HCT116 (cell line): Measurements from ENCODE around the gene TREM1. TPM values are rescaled to one million over a fixed set of nuclear protein-coding genes. Genes with fewer than 3 reads are reported as not detected.

Source experiments
- ATAC-seq: fragments of 200-7000 bp; cut with Tn5 transposase; 2 replicates; pipeline ENCODE4 v1.9.1; 2020; ENCODE audit warnings: mild to moderate bottlenecking, moderate library complexity
- BruUV-seq: library from RNA; stranded (reverse); fragments of 400-500 nt; replicated peaks from 2 replicates; lab custom pipeline; 2021; lab: Mats Ljungman, UMichigan
- CTCF ChIA-PET: fragments of 300-600 bp; sonication (Branson Sonifier 250); formaldehyde crosslinking; loops from one replicate; lab custom pipeline; 2021; ENCODE audit warnings: antibody characterized with exemption; lab: Charles Lee
- POLR2A ChIA-PET: fragments of 300-600, 350-600 bp; sonication (Branson Sonifier 250); formaldehyde crosslinking; loops from one replicate; lab custom pipeline; 2021; ENCODE audit warnings: antibody characterized with exemption; lab: Charles Lee
- RAD21 ChIA-PET, 2 experiments: fragments of 300-600 bp; sonication (Branson Sonifier 250); formaldehyde crosslinking; loops; one replicate each; lab custom pipeline; 2023; ENCODE audit warnings: low total read pairs in 2 of 2; ENCODE audit not compliant: uncharacterized antibody in 2 of 2, unreplicated experiment in 2 of 2, low non-redundant PET in 1 of 2; lab: Charles Lee
- DNase-seq: peaks from one replicate; pipeline ENCODE4 v3.0.0-alpha.2; 2010; ENCODE audit warnings: low read depth, low spot score
- H2AFZ ChIP-seq: fragments of 200-600 bp; shearing (Covaris generic), sonication (generic); 2 replicates; pipeline ENCODE4 v1.6.1; 2017; ENCODE audit warnings: low read depth, mixed run types, mixed read lengths, antibody characterized with exemption, low read length; ENCODE audit not compliant: poor library complexity, severe bottlenecking
- H3K27ac ChIP-seq: 2 replicates; pipeline ENCODE4 v1.5.1; 2012; ENCODE audit warnings: low read depth, low read length
- H3K27me3 ChIP-seq: fragments of 200-600 bp; sonication (generic); 2 replicates; pipeline ENCODE4 v1.6.1; 2016; ENCODE audit warnings: mixed run types, low read length, mixed read lengths; ENCODE audit not compliant: insufficient read depth
- H3K36me3 ChIP-seq, 2 experiments: fragments of 200-500 bp in 1 of 2; fragments of 200-600 bp in 1 of 2; sonication (Bioruptor generic) in 1 of 2; sonication (generic) in 1 of 2; 2 replicates each; pipeline versions ENCODE4 v1.5.1 to v1.6.1; 2014 to 2016; ENCODE audit warnings: low read length in 2 of 2, inconsistent platforms in 1 of 2, mixed read lengths in 1 of 2, mixed run types in 1 of 2; ENCODE audit not compliant: insufficient read depth in 2 of 2, control insufficient read depth in 1 of 2
- H3K4me1 ChIP-seq, 2 experiments: fragments of 200-600 bp in 1 of 2; sonication (generic) in 1 of 2; 2 replicates each; pipeline versions ENCODE4 v1.5.1 to v1.6.1; 2012 to 2017; ENCODE audit warnings: low read length in 2 of 2, inconsistent platforms in 1 of 2, mild to moderate bottlenecking in 1 of 2, mixed read lengths in 1 of 2, mixed run types in 1 of 2, moderate library complexity in 1 of 2; ENCODE audit not compliant: insufficient read depth in 2 of 2, control insufficient read depth in 1 of 2
- H3K4me2 ChIP-seq: fragments of 200-600 bp; sonication (generic); 2 replicates; pipeline ENCODE4 v1.6.1; 2017; ENCODE audit warnings: mixed run types, low read length, mixed read lengths
- H3K4me3 ChIP-seq, 2 experiments: fragments of 200-600 bp in 1 of 2; sonication (generic) in 1 of 2; replicated peaks in 1 of 2; 2 replicates each; pipeline ENCODE4 v1.5.1; 2011 to 2016; ENCODE audit warnings: low read length in 2 of 2, control low read depth in 1 of 2, low read depth in 1 of 2, mild to moderate bottlenecking in 1 of 2, mixed read lengths in 1 of 2, mixed run types in 1 of 2
- H3K79me2 ChIP-seq: fragments of 200-600 bp; sonication (generic); 2 replicates; pipeline ENCODE4 v1.6.1; 2017; ENCODE audit warnings: mild to moderate bottlenecking, mixed run types, low read length, moderate library complexity, mixed read lengths; ENCODE audit not compliant: insufficient read depth
- H3K9ac ChIP-seq: fragments of 200-600 bp; sonication (generic); 2 replicates; pipeline ENCODE4 v1.6.1; 2016; ENCODE audit warnings: low read length, mixed read lengths
- H3K9me2 ChIP-seq: fragments of 200-600 bp; sonication (generic), shearing (Covaris generic); 2 replicates; pipeline ENCODE4 v1.6.1; 2017; ENCODE audit warnings: mixed run types, mild to moderate bottlenecking, moderate library complexity; ENCODE audit not compliant: insufficient read depth
- H3K9me3 ChIP-seq, 2 experiments: fragments of 200-500 bp in 1 of 2; fragments of 200-600 bp in 1 of 2; sonication (Bioruptor generic) in 1 of 2; sonication (generic) in 1 of 2; 2 replicates each; pipeline ENCODE4 v1.6.1; 2014 to 2017; ENCODE audit warnings: low read length in 2 of 2, mixed read lengths in 2 of 2, inconsistent platforms in 1 of 2, low read depth in 1 of 2, mild to moderate bottlenecking in 1 of 2, mixed run types in 1 of 2, moderate library complexity in 1 of 2; ENCODE audit not compliant: control insufficient read depth in 1 of 2, insufficient read depth in 1 of 2
- H4K20me1 ChIP-seq: fragments of 200-600 bp; sonication (generic), shearing (Covaris generic); 2 replicates; pipeline ENCODE4 v1.6.1; 2017; ENCODE audit warnings: mixed run types, mild to moderate bottlenecking, moderate library complexity; ENCODE audit not compliant: insufficient read depth
- CBX3 ChIP-seq: IDR thresholded peaks from 2 replicates; pipeline ENCODE4 v1.6.1; 2012; ENCODE audit warnings: low read depth
- CTCF ChIP-seq, 3 experiments: fragments of 200-600 bp in 1 of 3; sonication (generic) in 1 of 3; IDR thresholded peaks in 2 of 3; conservative IDR thresholded peaks in 1 of 3; 2 replicates each; pipeline ENCODE4 v1.5.1; 2012 to 2017; ENCODE audit warnings: low read depth in 2 of 3, low read length in 2 of 3, antibody characterized with exemption in 1 of 3, borderline replicate concordance in 1 of 3, control low read depth in 1 of 3, mild to moderate bottlenecking in 1 of 3, mixed read lengths in 1 of 3, mixed run types in 1 of 3, moderate library complexity in 1 of 3; ENCODE audit not compliant: insufficient read depth in 1 of 3
- POLR2AphosphoS5 ChIP-seq: IDR thresholded peaks from 2 replicates; pipeline ENCODE4 v1.6.1; 2011; ENCODE audit warnings: mild to moderate bottlenecking, low read depth, low read length, moderate library complexity
- RAD21 ChIP-seq: IDR thresholded peaks from 2 replicates; pipeline ENCODE4 v1.6.1; 2012; ENCODE audit warnings: low read depth, mild to moderate bottlenecking
- YY1 ChIP-seq: IDR thresholded peaks from 2 replicates; pipeline ENCODE4 v1.6.1; 2011; ENCODE audit warnings: low read length, low read depth, moderate library complexity, mild to moderate bottlenecking; ENCODE audit not compliant: insufficient replicate concordance; ENCODE audit errors: extremely low read depth
- ZNF274 ChIP-seq: fragments of 200-500 bp; sonication (Bioruptor generic); IDR thresholded peaks from 2 replicates; pipeline ENCODE4 v1.6.1; 2014; ENCODE audit warnings: mild to moderate bottlenecking, low read depth, low read length, inconsistent platforms
- intact Hi-C: fragments of 100-400 bp; cut with micrococcal nuclease; formaldehyde crosslinking; loops from 2 replicates; pipeline ENCODE4 v1.10.0; 2022
- total RNA-seq: library from RNA; stranded (reverse); gene quantifications from one replicate; pipeline ENCODE4 v1.2.1, GENCODE V29; 2021; ENCODE audit not compliant: unreplicated experiment

The TREM1 gene
- total RNA-seq, 1 experiment from 2014 or later: 0.22 TPM

GRCh38 chr6:41278699-41279405 lies 7.6 kb downstream of the TREM1 start:
- ATAC-seq: peak; percentile 93
- TF ChIP-seq CBX3: peak; percentile 47; the same call in 1 of the 2 replicates
- peak; percentile 49 for TF ChIP-seq RAD21
- TF ChIP-seq ZNF274: no peak
- TF ChIP-seq POLR2AphosphoS5: peak; percentile 53; the same call in 1 of the 2 replicates
- TF ChIP-seq YY1: peak; percentile 10
- TF ChIP-seq CTCF (IDR thresholded peaks at IDR 0.05 in 2 of 3, conservative IDR thresholded peaks at IDR 0.05 in 1 of 3; ENCODE audit: borderline replicate concordance in 1 of 3, insufficient read depth in 1 of 3, low read depth in 2 of 3, low read length in 2 of 3): peak; percentile 66 to 71 (median 69); a peak in 5 of 6 replicates

More at GRCh38 chr6:41278699-41279405, 7.6 kb downstream of the TREM1 start:
- Histone ChIP-seq H3K4me2 (peak overlapping the region; percentile 24; the same call in 1 of the 2 replicates), H3K79me2 (no peaks in the 10 kb centered on the region), H3K9me3 (no peaks in the 10 kb centered on the region), H2AFZ (peak overlapping the region; percentile 87), H4K20me1 (no peaks in the 10 kb centered on the region), H3K27me3 (peaks cover 15% of the 10 kb centered on the region; the same call in 1 of the 2 replicates), H3K27ac (no peak overlapping the region), H3K4me3 (no peak overlapping the region), H3K36me3 (no peaks in the 10 kb centered on the region), H3K9ac (no peak overlapping the region), H3K9me2 (no peaks in the 10 kb centered on the region), H3K4me1 (peaks cover 0 to 8% of the 10 kb centered on the region in 2 experiments; a peak in 2 of 4 replicates)
- CTCF ChIA-PET: interaction anchor here (0.9 to 2.0 kb wide), 5 partner anchors 9 to 97 kb away, joined by 3 to 9 read pairs (median 4); no protein-coding TSS in a partner anchor
- RAD21 ChIA-PET: interaction anchor here in 1 of 2 experiments (0.7 kb wide), 1 partner anchor 1125 kb away, joined by 3 read pairs; no protein-coding TSS in a partner anchor
- POLR2A ChIA-PET: no interaction called here
- DNase-seq: peak; percentile 69
- intact Hi-C loops: no loop called here
- BruUV-seq: no TSS peak
